Neuronal stem cell (in vitro differentiated cells): Measurements from ENCODE around the gene MXI1.
A peak's percentile ranks its signal among the peaks of the same experiment; 100 is the strongest.
"Not testable (repeated sequence)": the region's sequence is repeated elsewhere in the genome, so short reads cannot be mapped to it uniquely, and the experiment has no call there.

Experiments
- DNase-seq: peaks from one replicate; pipeline ENCODE4 v3.0.0-alpha.2; 2013; ENCODE audit warnings: low spot score
- H2AFZ ChIP-seq: one replicate; pipeline ENCODE4 v1.6.1; 2013; ENCODE audit warnings: mild to moderate bottlenecking, low read length, inconsistent platforms
- H2AK5ac ChIP-seq: 2 replicates; pipeline ENCODE4 v1.6.1; 2013; ENCODE audit warnings: low read depth, mild to moderate bottlenecking, inconsistent platforms, low read length, moderate library complexity, mixed read lengths
- H2BK120ac ChIP-seq: 2 replicates; pipeline ENCODE4 v1.6.1; 2013; ENCODE audit warnings: low read depth, mild to moderate bottlenecking, inconsistent platforms, low read length, moderate library complexity, mixed read lengths
- H2BK12ac ChIP-seq: one replicate; pipeline ENCODE4 v1.6.1; 2013; ENCODE audit warnings: low read length, inconsistent platforms
- H2BK15ac ChIP-seq: 2 replicates; pipeline ENCODE4 v1.6.1; 2013; ENCODE audit warnings: mild to moderate bottlenecking, low read length, inconsistent platforms, mixed read lengths
- H2BK5ac ChIP-seq: one replicate; pipeline ENCODE4 v1.6.1; 2013; ENCODE audit warnings: inconsistent platforms, mild to moderate bottlenecking, low read length, moderate library complexity
- H3K14ac ChIP-seq: one replicate; pipeline ENCODE4 v1.6.1; 2013; ENCODE audit warnings: low read length, inconsistent platforms
- H3K18ac ChIP-seq: 2 replicates; pipeline ENCODE4 v1.6.1; 2013; ENCODE audit warnings: low read length, inconsistent platforms
- H3K23ac ChIP-seq: 2 replicates; pipeline ENCODE4 v1.6.1; 2013; ENCODE audit warnings: low read depth, mild to moderate bottlenecking, mixed read lengths, low read length, inconsistent platforms; ENCODE audit not compliant: poor library complexity
- H3K27ac ChIP-seq: replicated peaks from 3 replicates; pipeline ENCODE4 v1.5.1; 2013; ENCODE audit warnings: low read length, inconsistent platforms
- H3K27me3 ChIP-seq, 3 experiments: 2 replicates each; pipeline ENCODE4 v1.6.1; 2013; ENCODE audit warnings: low read length in 3 of 3, mild to moderate bottlenecking in 2 of 3, inconsistent platforms in 1 of 3, low read depth in 1 of 3, mixed read lengths in 1 of 3, moderate library complexity in 1 of 3; ENCODE audit not compliant: control insufficient read depth in 3 of 3, insufficient read depth in 3 of 3
- H3K36me3 ChIP-seq, 2 donors: replicated peaks in 1 of 2; 2 replicates each; pipeline ENCODE4 v1.6.1; 2013; ENCODE audit warnings: low read length in 2 of 2; ENCODE audit not compliant: control insufficient read depth in 2 of 2, insufficient read depth in 2 of 2
- H3K4ac ChIP-seq: 2 replicates; pipeline ENCODE4 v1.6.1; 2013; ENCODE audit warnings: inconsistent platforms, mild to moderate bottlenecking, low read length, moderate library complexity
- H3K4me1 ChIP-seq, 2 donors: 1 replicate in 1 of 2; 2 replicates in 1 of 2; pipeline ENCODE4 v1.6.1; 2013; ENCODE audit warnings: low read length in 2 of 2, low read depth in 1 of 2; ENCODE audit not compliant: control insufficient read depth in 2 of 2, insufficient read depth in 1 of 2
- H3K4me2 ChIP-seq: one replicate; pipeline ENCODE4 v1.6.1; 2013; ENCODE audit warnings: mild to moderate bottlenecking, low read length, inconsistent platforms; ENCODE audit not compliant: insufficient read depth, poor library complexity, severe bottlenecking
- H3K4me3 ChIP-seq, 2 donors: 2 replicates each; pipeline ENCODE4 v1.5.1; 2013; ENCODE audit warnings: low read length in 2 of 2, mild to moderate bottlenecking in 2 of 2, inconsistent platforms in 1 of 2, moderate library complexity in 1 of 2
- H3K79me1 ChIP-seq: one replicate; pipeline ENCODE4 v1.6.1; 2013; ENCODE audit warnings: low read depth, mild to moderate bottlenecking, inconsistent platforms, low read length, moderate library complexity
- H3K9ac ChIP-seq: one replicate; pipeline ENCODE4 v1.6.1; 2013; ENCODE audit warnings: mild to moderate bottlenecking, low read depth, low read length, inconsistent platforms; ENCODE audit not compliant: poor library complexity
- H3K9me3 ChIP-seq, 2 donors: replicated peaks in 1 of 2; 2 replicates each; pipeline versions ENCODE3 to v1.6.1; 2013; ENCODE audit warnings: low read length in 2 of 2, mild to moderate bottlenecking in 2 of 2, inconsistent platforms in 1 of 2, low read depth in 1 of 2, mixed read lengths in 1 of 2, moderate library complexity in 1 of 2; ENCODE audit not compliant: control insufficient read depth in 2 of 2, insufficient read depth in 1 of 2
- H4K8ac ChIP-seq: one replicate; pipeline ENCODE4 v1.6.1; 2013; ENCODE audit warnings: low read depth, mild to moderate bottlenecking, inconsistent platforms, low read length, moderate library complexity
- H4K91ac ChIP-seq: one replicate; pipeline ENCODE4 v1.6.1; 2013; ENCODE audit warnings: low read length, low read depth, mild to moderate bottlenecking, inconsistent platforms; ENCODE audit not compliant: poor library complexity
- WGBS, 2 donors: extraction: QIAGEN DNeasy Blood & Tissue Kit; methylation state at CpG; one replicate each; pipeline ENCODE4 v1.1.7; 2013; ENCODE audit warnings: missing lambda C conversion rate in 2 of 2, mixed read lengths in 1 of 2; ENCODE audit not compliant: insufficient read length in 2 of 2, insufficient replicate concordance in 1 of 2; ENCODE audit errors: extremely low coverage in 2 of 2; 5-methylcytosine and 5-hydroxymethylcytosine counted together

Gene MXI1

DNA sequence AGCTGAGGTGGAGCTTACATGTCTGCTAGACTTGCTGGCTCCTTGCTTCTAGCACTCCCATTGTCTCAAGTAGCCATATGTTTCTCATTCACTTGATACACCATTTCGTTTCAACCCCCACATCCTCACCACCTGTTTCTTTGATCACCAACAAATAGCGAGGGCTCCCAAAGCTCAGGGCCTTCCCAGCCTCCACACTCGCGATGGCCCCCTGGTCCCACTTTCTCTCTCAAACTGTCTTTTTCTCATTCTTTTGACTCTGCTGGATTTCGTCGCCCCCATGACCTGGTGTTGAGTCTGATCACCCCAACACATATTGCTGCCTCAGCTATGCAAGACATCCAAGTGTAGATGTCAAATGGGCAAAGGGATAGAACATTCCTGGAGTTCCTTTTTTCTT is 123.3 kb downstream of the MXI1 start:
- no peak for DNase-seq
- H3K9me3 ChIP-seq = peaks cover 9 to 15% of the 10 kb centered on the region in 2 donors
- H2BK120ac ChIP-seq = no peak overlapping the region
- no peak overlapping the region for H2BK15ac ChIP-seq
- WGBS, 2 donors = no CpG with 5 or more reads among the region's 6 CpGs
- H3K4me2 ChIP-seq = no peak overlapping the region
- no peak overlapping the region for H3K14ac ChIP-seq
- no peak overlapping the region for H3K27ac ChIP-seq
- H2AFZ ChIP-seq = no peak overlapping the region
- H3K4me3 ChIP-seq = no peak overlapping the region
- H2BK12ac ChIP-seq = no peak overlapping the region
- peaks cover 1 to 2% of the 10 kb centered on the region in 2 donors for H3K4me1 ChIP-seq
- H3K18ac ChIP-seq = no peak overlapping the region
- H2BK5ac ChIP-seq = no peak overlapping the region
- no peak overlapping the region for H4K8ac ChIP-seq
- no peak overlapping the region for H3K9ac ChIP-seq
- no peak overlapping the region for H2AK5ac ChIP-seq
- no peaks in the 10 kb centered on the region for H3K27me3 ChIP-seq
- H3K23ac ChIP-seq = no peak overlapping the region
- no peaks in the 10 kb centered on the region for H3K36me3 ChIP-seq
- no peak overlapping the region for H4K91ac ChIP-seq
- no peaks in the 10 kb centered on the region for H3K79me1 ChIP-seq
- no peak overlapping the region for H3K4ac ChIP-seq

DNA sequence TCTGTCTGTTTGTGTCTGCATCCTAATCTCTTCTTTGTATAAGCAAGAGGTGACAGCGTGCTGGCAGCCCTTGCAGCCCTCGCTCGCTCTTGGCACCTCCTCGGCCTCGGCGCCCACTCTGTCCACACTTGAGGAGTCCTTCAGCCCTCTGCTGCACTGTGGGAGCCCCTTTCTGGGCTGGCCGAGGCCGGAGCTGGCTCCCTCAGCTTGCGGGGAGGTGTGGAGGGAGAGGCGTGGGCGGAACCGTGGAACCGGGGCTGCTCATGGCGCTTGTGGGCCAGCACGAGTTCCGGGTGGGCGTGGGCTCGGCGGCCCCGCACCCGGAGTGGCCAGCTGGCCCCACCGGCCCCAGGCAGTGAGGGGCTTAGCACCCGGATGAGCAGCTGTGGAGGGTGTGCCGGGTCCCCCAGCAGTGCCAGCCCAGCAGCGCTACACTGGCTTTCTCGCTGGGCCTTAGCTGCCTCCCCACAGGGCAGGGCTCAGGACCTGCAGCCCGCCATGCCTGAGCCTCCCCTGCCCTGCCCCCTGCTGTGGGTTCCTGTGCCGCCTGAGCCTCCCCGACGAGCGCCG is 123.9 kb downstream of the MXI1 start:
- not testable (repeated sequence) for H2BK5ac ChIP-seq, H3K27ac ChIP-seq, H2AK5ac ChIP-seq, H2BK12ac ChIP-seq, H3K14ac ChIP-seq, H3K4ac ChIP-seq, H3K4me3 ChIP-seq, H2BK120ac ChIP-seq, H3K23ac ChIP-seq, H2BK15ac ChIP-seq, DNase-seq, H3K4me1 ChIP-seq, H4K8ac ChIP-seq, H3K4me2 ChIP-seq, H3K36me3 ChIP-seq, H2AFZ ChIP-seq, H3K27me3 ChIP-seq, H4K91ac ChIP-seq, H3K9ac ChIP-seq, H3K18ac ChIP-seq, H3K79me1 ChIP-seq
- WGBS, 2 donors = no CpG with 5 or more reads among the region's 32 CpGs
- H3K9me3 ChIP-seq = peaks cover 9 to 15% of the 10 kb centered on the region in 2 donors

DNA sequence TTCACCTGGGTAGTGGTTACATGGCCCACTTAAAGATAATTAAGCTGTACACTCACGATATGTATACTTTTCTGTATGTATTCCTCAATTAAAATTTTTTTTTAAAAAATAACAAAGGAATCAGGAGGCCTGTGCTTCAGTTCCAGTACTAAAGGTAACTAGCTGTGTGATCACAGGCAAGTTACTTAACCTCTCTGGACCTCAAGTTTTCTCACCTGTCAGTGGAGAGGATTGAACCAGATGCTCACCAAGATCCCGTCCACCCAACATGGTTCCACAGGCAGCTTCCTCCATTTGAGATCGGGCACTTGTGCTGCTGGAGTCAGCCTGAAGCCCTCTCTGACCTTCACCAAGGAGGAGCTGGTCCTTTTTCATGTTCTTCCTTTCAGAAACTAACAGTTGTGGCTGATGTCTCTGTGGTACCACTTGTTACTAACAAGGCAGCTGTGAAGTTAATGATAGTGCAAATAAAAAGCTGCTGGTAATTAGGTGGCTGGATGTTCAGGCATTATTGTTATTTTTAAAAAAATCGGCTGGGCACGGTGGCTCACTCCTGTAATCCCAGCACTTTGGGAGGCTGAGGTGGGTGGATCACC is 126.8 kb downstream of the MXI1 start:
- Histone ChIP-seq H2BK15ac (no peak overlapping the region), H2BK5ac (no peak overlapping the region), H3K27ac (no peak overlapping the region), H3K4me3 (no peak overlapping the region), H3K9me3 (peaks cover 6 to 9% of the 10 kb centered on the region in 2 donors), H3K18ac (no peak overlapping the region), H2AK5ac (no peak overlapping the region), H3K4me1 (peaks cover 14 to 15% of the 10 kb centered on the region in 2 donors), H3K36me3 (no peaks in the 10 kb centered on the region), H4K8ac (no peak overlapping the region), H2BK12ac (no peak overlapping the region), H3K23ac (no peak overlapping the region), H3K4me2 (no peak overlapping the region), H3K14ac (no peak overlapping the region), H3K4ac (no peak overlapping the region), H4K91ac (no peak overlapping the region), H2BK120ac (no peak overlapping the region), H2AFZ (no peak overlapping the region), H3K27me3 (no peaks in the 10 kb centered on the region), H3K9ac (no peak overlapping the region), H3K79me1 (no peaks in the 10 kb centered on the region)
- no CpG with 5 or more reads among the region's 5 CpGs for WGBS, 2 donors
- no peak for DNase-seq

DNA sequence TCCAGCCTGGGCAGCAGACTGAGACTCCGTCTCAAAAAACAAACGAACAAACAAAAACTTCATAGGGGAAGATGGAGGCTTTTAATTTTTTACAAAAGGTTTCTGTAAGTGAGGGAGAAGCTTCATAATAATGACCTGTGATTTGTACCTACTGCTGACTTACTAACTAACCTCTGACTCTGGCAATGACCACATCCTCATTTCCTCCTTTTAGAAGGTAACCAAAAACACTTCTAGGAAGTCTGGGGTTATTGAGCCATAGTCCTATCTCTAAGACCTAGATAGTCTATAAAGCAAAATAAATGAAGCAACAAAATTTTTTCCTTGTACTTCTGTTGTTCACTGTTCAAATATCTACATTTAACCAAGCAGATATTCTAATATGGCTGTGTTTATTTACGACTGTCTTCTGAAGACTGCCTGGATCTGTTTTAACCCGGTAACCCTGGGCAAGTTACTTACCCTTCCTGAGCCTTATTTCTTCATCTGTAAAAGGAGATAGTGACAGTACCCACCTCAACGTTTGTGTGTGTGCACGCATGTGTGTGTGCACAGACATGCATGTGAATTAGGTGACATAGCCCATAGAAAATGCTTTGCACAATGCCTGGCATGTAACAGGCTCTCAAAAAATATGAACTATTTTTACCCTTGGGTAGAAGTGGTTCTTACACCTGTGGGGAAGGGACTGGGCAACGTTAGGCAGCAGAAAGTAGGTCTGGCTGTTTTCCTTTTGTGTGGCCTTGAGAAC is 128.1 kb downstream of the MXI1 start:
- Histone ChIP-seq H2BK120ac (no peak overlapping the region), H3K79me1 (no peaks in the 10 kb centered on the region), H2BK5ac (no peak overlapping the region), H3K4me1 (peaks cover 14 to 15% of the 10 kb centered on the region in 2 donors), H2AFZ (peak overlapping the region; percentile 59), H3K4me2 (no peak overlapping the region), H3K4me3 (no peak overlapping the region), H3K27ac (peak overlapping the region; percentile 65), H2BK12ac (no peak overlapping the region), H3K23ac (no peak overlapping the region), H2BK15ac (no peak overlapping the region), H4K8ac (no peak overlapping the region), H3K4ac (no peak overlapping the region), H3K9me3 (peaks cover 3 to 6% of the 10 kb centered on the region in 2 donors), H3K18ac (no peak overlapping the region), H3K9ac (no peak overlapping the region), H2AK5ac (no peak overlapping the region), H4K91ac (no peak overlapping the region), H3K14ac (no peak overlapping the region), H3K27me3 (no peaks in the 10 kb centered on the region), H3K36me3 (no peaks in the 10 kb centered on the region)
- no CpG with 5 or more reads among the region's 7 CpGs for WGBS, 2 donors
- DNase-seq = no peak
